DOHH2 (cell line): ENCODE data around the gene HCAR2.
"Not testable (repeated sequence)": the region's sequence is repeated elsewhere in the genome, so short reads cannot be mapped to it uniquely, and the experiment has no call there.

Experiments
- H3F3A ChIP-seq: fragments of 200-600 bp; sonication (generic), shearing (Covaris generic); 2 replicates; pipeline ENCODE4 v1.6.0; 2016; ENCODE audit warnings: antibody characterized with exemption, mild to moderate bottlenecking; ENCODE audit not compliant: control insufficient read depth, insufficient read depth
- H3K27ac ChIP-seq: fragments of 200-600 bp; sonication (generic); 2 replicates; pipeline ENCODE4 v1.5.1; 2014; ENCODE audit warnings: low read depth, mild to moderate bottlenecking, low read length, moderate library complexity
- H3K27me3 ChIP-seq: fragments of 200-600 bp; sonication (generic); 2 replicates; pipeline ENCODE4 v1.6.1; 2014; ENCODE audit warnings: mild to moderate bottlenecking, low read length, mixed read lengths; ENCODE audit not compliant: control insufficient read depth
- H3K36me3 ChIP-seq: fragments of 200-600 bp; sonication (generic); 2 replicates; pipeline ENCODE4 v1.6.1; 2014; ENCODE audit warnings: mild to moderate bottlenecking, low read length, moderate library complexity, mixed read lengths; ENCODE audit not compliant: control insufficient read depth
- H3K4me1 ChIP-seq: fragments of 200-600 bp; sonication (generic); 2 replicates; pipeline ENCODE4 v1.6.1; 2014; ENCODE audit warnings: mild to moderate bottlenecking, low read length, mixed read lengths; ENCODE audit not compliant: control insufficient read depth
- H3K4me2 ChIP-seq: fragments of 200-600 bp; sonication (generic); 2 replicates; pipeline ENCODE4 v1.6.0; 2014; ENCODE audit warnings: mild to moderate bottlenecking, low read length, moderate library complexity
- H3K4me3 ChIP-seq: fragments of 200-600 bp; sonication (generic); 2 replicates; pipeline ENCODE4 v1.5.1; 2014; ENCODE audit warnings: mild to moderate bottlenecking, low read length, mixed read lengths
- H3K79me2 ChIP-seq: fragments of 200-600 bp; sonication (generic); 2 replicates; pipeline ENCODE4 v1.6.1; 2014; ENCODE audit warnings: mild to moderate bottlenecking, low read length, mixed read lengths; ENCODE audit not compliant: control insufficient read depth
- H3K9me2 ChIP-seq: fragments of 200-600 bp; sonication (generic); replicated peaks from 2 replicates; pipeline ENCODE4 v1.6.1; 2014; ENCODE audit warnings: mild to moderate bottlenecking, low read length, mixed read lengths; ENCODE audit not compliant: control insufficient read depth
- H3K9me3 ChIP-seq: fragments of 200-600 bp; sonication (generic); 2 replicates; pipeline ENCODE4 v1.6.1; 2014; ENCODE audit warnings: antibody characterized with exemption, low read length, mixed read lengths; ENCODE audit not compliant: control insufficient read depth, insufficient read depth
- H4K20me1 ChIP-seq: fragments of 200-600 bp; sonication (generic); 2 replicates; pipeline ENCODE4 v1.6.0; 2014; ENCODE audit warnings: low read depth, mild to moderate bottlenecking, antibody characterized with exemption, low read length, moderate library complexity; ENCODE audit not compliant: control insufficient read depth, insufficient read depth
- EZH2phosphoT487 ChIP-seq: fragments of 200-600 bp; sonication (generic); IDR thresholded peaks from 2 replicates; pipeline ENCODE4 v1.6.1; 2017; ENCODE audit warnings: borderline replicate concordance, mild to moderate bottlenecking, antibody characterized with exemption, low read length, moderate library complexity, mixed read lengths
- TF ChIP-seq, protein P1 (sequence below): fragments of 200-600 bp; sonication (generic); IDR thresholded peaks from one replicate; pipeline ENCODE4 v1.5.1; 2014; ENCODE audit warnings: antibody characterized with exemption, mild to moderate bottlenecking, low read depth, low read length; ENCODE audit not compliant: poor library complexity, severe bottlenecking

Gene HCAR2

DNA sequence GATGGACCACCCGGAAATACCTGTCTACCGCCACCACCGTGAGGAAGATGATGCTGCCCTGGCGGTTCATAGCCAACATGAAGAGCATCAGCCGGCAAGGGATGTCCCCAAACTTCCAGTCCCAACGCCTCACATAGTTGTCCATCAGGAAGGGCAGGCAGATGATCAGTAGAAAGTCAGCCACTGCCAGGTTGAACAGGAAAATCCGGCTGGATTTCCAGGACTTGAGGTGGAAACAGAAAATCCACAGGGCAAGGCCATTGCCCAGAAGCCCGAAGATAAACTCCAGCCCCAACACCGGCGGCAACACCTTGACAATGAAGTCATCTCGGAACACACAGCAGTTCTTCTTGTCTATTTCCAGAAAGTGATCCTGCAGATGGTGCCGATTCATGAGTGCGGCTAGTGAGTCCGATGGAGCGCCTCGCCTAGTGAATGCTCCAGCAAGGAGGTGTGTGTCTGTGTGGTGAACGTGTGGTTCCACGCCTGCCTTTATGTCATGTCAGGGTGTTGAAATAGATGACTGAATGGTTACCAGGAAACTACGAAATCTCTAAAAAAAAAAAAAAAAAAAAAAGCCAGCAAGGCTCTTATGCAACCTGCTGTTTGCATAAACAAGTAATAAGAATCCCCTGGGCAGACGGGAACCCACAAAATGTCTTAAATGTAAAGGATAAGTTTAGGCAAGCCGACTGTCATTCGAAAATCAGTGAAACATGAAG lies at the start of gene HCAR2:
HCAR2 (minus strand) TSS at position 468 of the 722 bp plus-strand sequence; CDS start at position 394, 74 bp downstream.
- not testable (repeated sequence) for H3K4me2 ChIP-seq, H3K9me3 ChIP-seq, H3K4me3 ChIP-seq, H3K27ac ChIP-seq, H3K36me3 ChIP-seq, H3F3A ChIP-seq, H3K9me2 ChIP-seq, H3K4me1 ChIP-seq, H4K20me1 ChIP-seq, H3K79me2 ChIP-seq, H3K27me3 ChIP-seq

DNA sequence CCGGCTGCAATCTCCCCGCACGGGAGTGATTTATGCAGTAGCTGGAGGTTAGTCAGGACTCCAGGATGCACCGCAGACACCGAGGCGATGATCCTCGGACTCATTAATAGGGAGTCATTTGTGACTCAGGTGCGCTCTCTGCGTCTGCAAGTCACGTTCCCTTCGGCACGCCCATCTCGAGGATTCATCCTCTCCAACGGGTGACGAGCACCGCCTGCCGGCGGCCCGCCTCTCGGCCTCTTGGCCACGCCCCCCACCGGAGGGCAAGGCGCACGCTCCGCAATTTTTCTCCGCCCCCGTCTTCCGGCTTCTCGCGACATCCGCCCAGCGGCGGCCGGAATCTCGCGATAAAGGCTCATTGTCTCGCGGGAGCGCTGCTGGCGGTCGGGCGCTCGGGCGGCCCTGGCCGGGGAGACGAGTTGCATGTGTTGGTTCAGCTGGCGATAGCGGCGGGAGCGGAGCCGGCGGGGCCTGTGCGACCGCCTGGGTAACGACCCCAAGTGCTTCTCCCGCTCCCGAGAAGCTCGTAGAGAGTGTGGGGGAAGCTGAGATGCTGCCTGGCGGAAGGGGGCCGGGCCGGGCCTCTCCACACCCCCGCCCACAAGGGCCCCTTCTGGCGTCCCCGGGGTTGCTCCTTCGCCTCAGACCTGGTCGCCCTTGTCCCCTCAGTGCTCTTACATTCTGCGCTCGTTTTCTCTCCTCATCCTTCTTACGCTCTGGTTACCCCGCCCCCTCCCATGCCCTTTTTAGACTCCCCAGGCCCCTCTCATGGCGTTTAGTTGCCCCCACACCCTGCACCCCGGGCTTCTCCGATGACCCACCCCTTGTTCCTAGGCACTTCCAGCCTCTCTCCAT lies 49.5 kb upstream of the HCAR2 start, which contains the start of gene DENR:
DENR (plus strand) TSS at position 361 of the 855 bp plus-strand sequence. CDS start 878 bp downstream, outside the sequence.
- H3K4me1 ChIP-seq: peaks cover 48% of the 10 kb centered on the region
- H3K27me3 ChIP-seq: no peaks in the 10 kb centered on the region
- H3K4me3 ChIP-seq: peak within 1 kb of the TSS; percentile 86
- peak within 1 kb of the TSS; percentile 62 for H3K27ac ChIP-seq
- peaks cover 6% of the 10 kb centered on the region for H3F3A ChIP-seq
- TF ChIP-seq EZH2phosphoT487: no peak
- TF ChIP-seq, protein P1, sequence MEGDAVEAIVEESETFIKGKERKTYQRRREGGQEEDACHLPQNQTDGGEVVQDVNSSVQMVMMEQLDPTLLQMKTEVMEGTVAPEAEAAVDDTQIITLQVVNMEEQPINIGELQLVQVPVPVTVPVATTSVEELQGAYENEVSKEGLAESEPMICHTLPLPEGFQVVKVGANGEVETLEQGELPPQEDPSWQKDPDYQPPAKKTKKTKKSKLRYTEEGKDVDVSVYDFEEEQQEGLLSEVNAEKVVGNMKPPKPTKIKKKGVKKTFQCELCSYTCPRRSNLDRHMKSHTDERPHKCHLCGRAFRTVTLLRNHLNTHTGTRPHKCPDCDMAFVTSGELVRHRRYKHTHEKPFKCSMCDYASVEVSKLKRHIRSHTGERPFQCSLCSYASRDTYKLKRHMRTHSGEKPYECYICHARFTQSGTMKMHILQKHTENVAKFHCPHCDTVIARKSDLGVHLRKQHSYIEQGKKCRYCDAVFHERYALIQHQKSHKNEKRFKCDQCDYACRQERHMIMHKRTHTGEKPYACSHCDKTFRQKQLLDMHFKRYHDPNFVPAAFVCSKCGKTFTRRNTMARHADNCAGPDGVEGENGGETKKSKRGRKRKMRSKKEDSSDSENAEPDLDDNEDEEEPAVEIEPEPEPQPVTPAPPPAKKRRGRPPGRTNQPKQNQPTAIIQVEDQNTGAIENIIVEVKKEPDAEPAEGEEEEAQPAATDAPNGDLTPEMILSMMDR: peak; percentile 89
- peaks cover 49% of the 10 kb centered on the region for H3K36me3 ChIP-seq
- peaks cover 4% of the 10 kb centered on the region; the same call in 1 of the 2 replicates for H4K20me1 ChIP-seq
- peaks cover 47% of the 10 kb centered on the region for H3K79me2 ChIP-seq
- peak within 1 kb of the TSS; percentile 83 for H3K4me2 ChIP-seq
- no peaks in the 10 kb centered on the region for H3K9me3 ChIP-seq
- no peaks in the 10 kb centered on the region for H3K9me2 ChIP-seq

DNA sequence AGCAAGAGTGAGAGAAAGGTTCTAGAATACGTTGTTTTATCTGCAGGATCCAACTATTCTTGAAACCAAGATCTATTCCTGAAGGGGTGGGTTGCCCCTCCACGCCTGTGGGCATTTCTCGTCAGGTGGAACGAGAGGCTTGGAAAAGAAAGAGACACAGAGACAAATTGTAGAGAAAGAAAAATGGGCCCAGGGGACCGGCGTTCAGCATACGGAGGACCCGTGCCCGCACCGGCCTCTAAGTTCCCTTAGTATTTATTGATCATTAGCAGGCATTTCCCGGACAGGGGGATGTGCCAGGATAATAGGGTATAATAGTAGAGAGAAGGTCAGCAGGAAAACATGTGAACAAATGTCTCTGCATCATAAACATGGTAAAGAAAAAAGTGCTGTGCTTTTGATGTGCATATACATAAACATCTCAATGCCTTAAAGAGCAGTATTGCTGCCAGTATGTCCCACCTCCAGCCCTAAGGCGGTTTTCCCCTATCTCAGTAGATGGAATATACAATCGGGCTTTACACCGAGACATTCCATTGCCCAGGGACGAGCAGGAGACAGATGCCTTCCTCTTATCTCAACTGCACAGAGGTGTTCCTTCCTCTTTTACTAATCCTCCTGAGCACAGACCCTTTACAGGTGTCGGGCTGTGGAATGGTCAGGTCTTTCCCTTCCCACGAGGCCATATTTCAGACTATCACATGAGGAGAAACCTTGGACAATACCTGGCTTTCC lies 47.8 kb upstream of the HCAR2 start:
- not testable (repeated sequence) for H3K9me3 ChIP-seq, H3K27me3 ChIP-seq, H4K20me1 ChIP-seq, H3K9me2 ChIP-seq, H3F3A ChIP-seq
- peaks cover 35% of the 10 kb centered on the region for H3K4me1 ChIP-seq
- H3K79me2 ChIP-seq: peaks cover 32% of the 10 kb centered on the region
- peaks cover 32% of the 10 kb centered on the region for H3K36me3 ChIP-seq
- H3K4me2 ChIP-seq: peak overlapping the region; percentile 78
- H3K27ac ChIP-seq: peak overlapping the region; percentile 48
- peak overlapping the region; percentile 86 for H3K4me3 ChIP-seq

DNA sequence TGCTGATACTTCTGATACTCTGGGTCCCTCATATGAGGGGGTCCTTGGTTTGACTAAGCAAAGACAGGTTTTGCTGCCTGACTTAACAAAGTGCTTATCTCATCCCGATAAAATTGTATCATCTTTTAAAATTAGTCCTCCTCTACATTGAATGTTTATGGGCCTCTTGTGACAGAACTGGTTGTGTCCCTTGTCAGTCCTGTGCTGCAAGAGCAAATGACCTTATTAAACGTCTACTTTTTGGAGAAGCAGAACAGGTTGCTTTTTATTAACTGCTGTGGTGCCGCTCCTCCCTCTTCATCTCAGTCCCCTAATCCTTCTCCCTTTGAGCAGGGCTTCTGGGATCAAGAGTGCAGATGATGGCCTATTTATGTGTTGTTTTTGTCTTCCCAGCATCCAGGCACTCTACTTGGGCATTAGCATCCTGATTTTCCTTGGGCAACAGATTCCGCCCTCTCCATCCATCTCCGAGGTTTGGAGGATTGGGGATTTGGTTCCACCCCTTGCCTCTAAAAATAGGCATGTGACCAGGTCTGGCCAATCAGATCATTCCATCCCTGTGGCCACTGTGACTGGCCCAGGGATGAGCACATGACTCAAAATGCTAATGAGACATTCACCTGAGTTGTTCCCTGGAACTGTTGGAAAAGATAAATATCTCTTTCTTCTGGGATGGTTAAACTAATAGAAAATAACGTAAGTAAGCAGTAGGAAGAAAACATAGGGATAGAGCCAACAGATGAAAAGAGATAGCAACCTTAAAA lies 46.6 kb upstream of the HCAR2 start:
- Histone ChIP-seq H3K9me2 (no peaks in the 10 kb centered on the region), H3K36me3 (peaks cover 20% of the 10 kb centered on the region), H3F3A (peaks cover 6% of the 10 kb centered on the region), H3K4me3 (no peak overlapping the region), H3K4me1 (peaks cover 31% of the 10 kb centered on the region), H3K27ac (no peak overlapping the region), H3K79me2 (peaks cover 21% of the 10 kb centered on the region), H4K20me1 (peaks cover 4% of the 10 kb centered on the region; the same call in 1 of the 2 replicates), H3K4me2 (no peak overlapping the region), H3K9me3 (no peaks in the 10 kb centered on the region), H3K27me3 (no peaks in the 10 kb centered on the region)
- TF ChIP-seq, protein P1: no peak
- no peak for TF ChIP-seq EZH2phosphoT487
